Adrenal gland (tissue), 12 donors: Measurements from ENCODE around the gene CCDC69. TPM values are rescaled to one million over a fixed set of nuclear protein-coding genes. Genes with fewer than 3 reads are reported as not detected.

Experiments
- DNase-seq, 7 donors: peaks; one replicate each; pipeline ENCODE4 v3.0.0-alpha.2; 2019 to 2020
- H3K27ac ChIP-seq, 5 donors: fragments of 200-600 bp; sonication (generic) in 4 of 5; 1 replicate in 3 of 5; 2 replicates in 2 of 5; pipeline versions ENCODE4 v1.5.1 to v1.8.0; 2016 to 2020; ENCODE audit warnings: mild to moderate bottlenecking in 1 of 5
- H3K27me3 ChIP-seq: fragments of 200-600 bp; 2 replicates; pipeline ENCODE4 v1.8.0; 2021
- H3K36me3 ChIP-seq, 2 donors: fragments of 200-600 bp; replicated peaks in 1 of 2; 1 replicate in 1 of 2; 2 replicates in 1 of 2; pipeline versions ENCODE4 v1.5.1 to v1.8.0; 2018 to 2022
- H3K4me1 ChIP-seq, 2 donors: fragments of 200-600 bp; replicated peaks in 1 of 2; 1 replicate in 1 of 2; 2 replicates in 1 of 2; pipeline versions ENCODE4 v1.5.1 to v1.8.0; 2018 to 2021
- H3K4me3 ChIP-seq, 4 donors: fragments of 200-600 bp; sonication (generic) in 3 of 4; one replicate each; pipeline ENCODE4 v1.5.1; 2016 to 2018
- H3K9me3 ChIP-seq, 3 donors: fragments of 200-600 bp; sonication (generic) in 1 of 3; replicated peaks in 1 of 3; 1 replicate in 2 of 3; 2 replicates in 1 of 3; pipeline versions ENCODE4 v1.5.1 to v1.8.0; 2016 to 2021
- CTCF ChIP-seq, 6 experiments: fragments of 450-650 bp in 4 of 6; fragments of 200-600 bp in 2 of 6; sonication (generic) in 1 of 6; IDR thresholded peaks; 1 replicate in 5 of 6; 2 replicates in 1 of 6; pipeline versions ENCODE4 v1.5.1 to v1.8.0; 2016 to 2021; ENCODE audit warnings: antibody characterized with exemption in 6 of 6, mild to moderate bottlenecking in 2 of 6, moderate library complexity in 1 of 6
- POLR2A ChIP-seq, 2 donors: fragments of 450-650 bp; IDR thresholded peaks; one replicate each; pipeline ENCODE4 v1.6.1; 2017; ENCODE audit warnings: antibody characterized with exemption in 2 of 2, mild to moderate bottlenecking in 2 of 2, moderate library complexity in 1 of 2
- WGBS, 4 donors: extraction: QIAGEN DNeasy Blood & Tissue Kit in 2 of 4; methylation state at CpG; one replicate each; pipeline versions ENCODE4 v1.1.5 to v1.1.7; 2013 to 2017; 5-methylcytosine and 5-hydroxymethylcytosine counted together
- intact Hi-C, 2 donors: fragments of 100-400 bp; cut with DNase I; formaldehyde crosslinking; loops; one replicate each; pipeline versions ENCODE4 v1.14.1 to v1.15.0; 2022 to 2023
- polyA plus RNA-seq, 3 donors: library from polyadenylated mRNA; stranded (reverse); fragments of 200-250 nt in 2 of 3; fragments of 350-450 nt in 1 of 3; fragmentation: Illumina TruSeq in 1 of 3; extraction: RNeasy Lipid Tissue Mini Kit (QIAGEN cat#74804) in 1 of 3; gene quantifications; one replicate each; pipeline ENCODE4 v1.2.3, GENCODE V29; 2013 to 2014
- total RNA-seq, 9 donors: library from RNA; depleted of rRNA in 4 of 9; stranded (reverse); fragments of >200 nt in 4 of 9; fragments of 120-200 nt in 1 of 9; fragmentation: NEBNext Ultra II Directional in 1 of 9; extraction: Animal tissue kit (Norgen Biotek cat#: 25700) in 1 of 9; gene quantifications; one replicate each; pipeline versions ENCODE4 v1.1.0 to v1.2.4, GENCODE V29; 2013 to 2023
- donor health status: healthy with polysubstance abuse.
- donor health status: Bipolar disorder and iron deficiency.
- donor health status: DM: yes; HTN: yes; CAD: no.
- donor health status: DM: no; HTN: no; CAD: no.
- donor health status: DM: no; HTN: no; CAD: no.
- donor health status: DM: yes; HTN: yes; CAD: no.

The CCDC69 gene
- total and polyA plus RNA-seq, 12 donors: 76.1 to 241 (median 174) TPM

GRCh38 chr5:151267491-151268260 lies 43.8 kb upstream of the CCDC69 start:
- WGBS, 4 donors: 89 to 95% (median 94%) methylated on average over 11 of the region's 11 CpGs
- TF ChIP-seq POLR2A (IDR thresholded peaks at IDR 0.05): no peak
- no peak for TF ChIP-seq CTCF (IDR thresholded peaks at IDR 0.05)
- Histone ChIP-seq H3K4me1 (no peaks in the 10 kb centered on the region), H3K9me3 (no peaks in the 10 kb centered on the region), H3K27ac (no peak overlapping the region), H3K27me3 (no peaks in the 10 kb centered on the region), H3K4me3 (no peak overlapping the region), H3K36me3 (peaks cover 0 to 22% of the 10 kb centered on the region in 2 donors)
- intact Hi-C loops: no loop called here
- no peak for DNase-seq

- no peak for TF ChIP-seq CTCF (IDR thresholded peaks at IDR 0.05)
- no peak for TF ChIP-seq POLR2A (IDR thresholded peaks at IDR 0.05)
- Histone ChIP-seq H3K4me1 (no peaks in the 10 kb centered on the region), H3K27me3 (no peaks in the 10 kb centered on the region), H3K36me3 (peaks cover 0 to 30% of the 10 kb centered on the region in 2 donors), H3K4me3 (no peak overlapping the region), H3K27ac (no peak overlapping the region), H3K9me3 (no peaks in the 10 kb centered on the region)
- 79 to 86% (median 83%) methylated on average over 1 of the region's 1 CpG for WGBS, 4 donors
- no peak for DNase-seq
- intact Hi-C loops: no loop called here
Observed at GRCh38 chr5:151264113-151264512, 40.2 kb upstream of the CCDC69 start.

- WGBS, 4 donors: 94 to 100% (median 99%) methylated on average over 3 of the region's 3 CpGs
- no peaks in the 10 kb centered on the region for H3K4me1 ChIP-seq
- intact Hi-C loops: no loop called here
- TF ChIP-seq CTCF (IDR thresholded peaks at IDR 0.05): no peak
- no peak for TF ChIP-seq POLR2A (IDR thresholded peaks at IDR 0.05)
- no peaks in the 10 kb centered on the region for H3K27me3 ChIP-seq
- no peaks in the 10 kb centered on the region for H3K9me3 ChIP-seq
- no peak overlapping the region for H3K27ac ChIP-seq
- H3K36me3 ChIP-seq: peaks cover 0 to 25% of the 10 kb centered on the region in 2 donors
- no peak for DNase-seq
- no peak overlapping the region for H3K4me3 ChIP-seq
Observed at GRCh38 chr5:151262532-151262931, 38.6 kb upstream of the CCDC69 start.

- 95 to 98% (median 97%) methylated on average over 4 of the region's 4 CpGs for WGBS, 4 donors
- intact Hi-C loops: no loop called here
- no peak for DNase-seq
- Histone ChIP-seq H3K27me3 (no peaks in the 10 kb centered on the region), H3K9me3 (no peaks in the 10 kb centered on the region), H3K27ac (no peak overlapping the region), H3K36me3 (peaks cover 0 to 12% of the 10 kb centered on the region in 2 donors), H3K4me3 (no peak overlapping the region), H3K4me1 (peaks cover 12 to 14% of the 10 kb centered on the region in 2 donors)
- TF ChIP-seq CTCF (IDR thresholded peaks at IDR 0.05): no peak
- no peak for TF ChIP-seq POLR2A (IDR thresholded peaks at IDR 0.05)
Observed at GRCh38 chr5:151259931-151260330, 36.0 kb upstream of the CCDC69 start.
